Vagina (tissue), 2 donors: ENCODE results near the gene ALS2.

Experiments used
- CTCF ChIP-seq, 3 experiments: fragments of 450-650 bp in 2 of 3; fragments of 200-600 bp in 1 of 3; sonication (generic) in 1 of 3; IDR thresholded peaks; one replicate each; pipeline ENCODE4 v1.5.1; 2017 to 2019; ENCODE audit warnings: antibody characterized with exemption in 3 of 3, mild to moderate bottlenecking in 2 of 3, moderate library complexity in 2 of 3
- POLR2A ChIP-seq, 2 donors: fragments of 450-650 bp; IDR thresholded peaks; one replicate each; pipeline ENCODE4 v1.6.1; 2017; ENCODE audit warnings: antibody characterized with exemption in 2 of 2, mild to moderate bottlenecking in 2 of 2, moderate library complexity in 2 of 2

GRCh38 chr2:201664334-201664733 lies 116.4 kb downstream of the ALS2 start:
- TF ChIP-seq POLR2A (IDR thresholded peaks at IDR 0.05), result no peak
- TF ChIP-seq CTCF (IDR thresholded peaks at IDR 0.05), result no peak
